ENCODE data around the gene DACT1.

Gene DACT1

GRCh38 chr14:58665773-58666500 lies 28.2 kb downstream of the DACT1 start:
- no peak for DNase-seq (ENCODE audit: low read depth in 1 of 2, low spot score in 1 of 2)

- no peak for DNase-seq (ENCODE audit: low read depth in 1 of 2, low spot score in 1 of 2)
These were observed 29.0 kb downstream of the DACT1 start for GRCh38 chr14:58666737-58667136.

- DNase-seq (ENCODE audit: low read depth in 1 of 2, low spot score in 1 of 2) = no peak
These were observed 30.1 kb downstream of the DACT1 start for GRCh38 chr14:58667900-58668299.

DNA sequence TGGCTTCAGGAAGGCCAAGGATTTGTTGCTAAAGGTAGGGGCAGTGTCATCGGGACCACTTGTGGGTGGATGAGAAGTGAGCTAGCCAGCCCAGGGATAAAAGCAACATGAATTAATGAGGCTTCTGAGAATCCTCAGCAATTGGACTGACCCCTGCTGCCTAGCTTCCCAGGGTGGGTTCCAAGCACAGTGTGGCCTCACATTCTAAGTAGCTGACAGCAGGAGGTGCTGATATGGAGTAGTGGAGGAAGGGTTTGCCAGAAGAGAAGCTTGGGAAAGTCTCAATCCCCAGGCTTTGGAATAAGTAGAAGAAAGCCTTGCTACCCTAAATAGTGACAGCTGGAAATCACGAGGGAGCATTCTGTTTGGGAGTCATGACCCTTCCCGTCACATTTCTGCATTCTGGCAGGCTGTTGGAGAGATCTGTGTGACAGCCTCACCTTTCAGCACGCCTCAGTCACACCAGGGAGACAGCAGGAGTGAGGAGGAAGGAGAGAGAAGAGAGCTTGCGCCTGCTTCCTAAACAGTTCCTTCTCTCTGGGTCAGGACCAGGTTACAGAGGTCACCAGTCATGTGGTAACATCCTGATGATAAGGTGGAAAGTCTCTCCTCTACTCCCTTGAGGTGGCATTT lies 31.2 kb downstream of the DACT1 start:
- no peak for DNase-seq (ENCODE audit: low read depth in 1 of 2, low spot score in 1 of 2)

GRCh38 chr14:58669556-58670200 lies 31.9 kb downstream of the DACT1 start:
- no peak for DNase-seq (ENCODE audit: low read depth in 1 of 2, low spot score in 1 of 2)

DNA sequence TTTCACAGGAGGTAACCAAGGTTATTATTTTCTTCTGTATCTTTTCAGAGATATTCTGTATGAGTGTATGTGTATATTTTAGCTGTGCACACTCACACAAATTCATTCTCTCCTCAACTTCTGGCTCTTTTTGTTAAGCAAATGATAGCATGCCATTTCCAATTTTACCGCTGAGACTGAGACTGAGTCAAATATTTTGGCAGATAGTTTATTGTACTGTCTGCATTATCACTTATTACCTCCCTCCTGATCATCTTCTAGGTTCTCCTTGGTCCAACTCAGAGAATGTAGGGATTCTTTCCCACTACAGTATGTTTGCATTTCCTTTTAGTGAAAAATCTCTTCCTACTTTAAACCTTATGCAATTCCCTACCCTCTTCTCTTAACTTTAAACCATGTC lies 33.3 kb downstream of the DACT1 start:
- DNase-seq (ENCODE audit: low read depth in 1 of 2, low spot score in 1 of 2) = no peak

- DNase-seq (ENCODE audit: low read depth in 1 of 2, low spot score in 1 of 2) = no peak
These were observed 33.7 kb downstream of the DACT1 start for GRCh38 chr14:58671436-58671835.

- no peak for DNase-seq (ENCODE audit: low read depth in 1 of 2, low spot score in 1 of 2)
These were observed 36.0 kb downstream of the DACT1 start for GRCh38 chr14:58673722-58674121.

DNA sequence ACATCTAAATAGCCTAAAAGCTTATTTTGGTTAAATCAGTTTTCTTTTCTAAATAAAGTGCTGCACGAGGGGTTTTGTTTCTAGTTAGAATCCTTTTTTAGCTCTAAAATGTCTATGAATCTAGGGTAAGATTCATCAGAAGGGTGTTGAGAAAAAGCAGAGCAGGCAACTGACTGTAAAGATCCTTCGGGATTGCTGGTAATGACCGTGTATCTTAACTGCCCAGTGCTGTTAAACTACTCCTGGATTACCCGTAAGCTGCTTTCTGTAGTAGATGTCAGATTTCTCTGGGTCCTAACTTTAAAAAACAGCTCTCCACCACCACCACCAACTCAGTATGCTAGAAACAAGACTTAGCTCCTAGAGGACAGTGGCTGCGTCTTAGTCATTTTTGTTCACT lies 39.2 kb downstream of the DACT1 start:
- DNase-seq (ENCODE audit: low read depth in 1 of 2, low spot score in 1 of 2) = no peak

GRCh38 chr14:58677517-58677916 lies 39.8 kb downstream of the DACT1 start:
- DNase-seq (ENCODE audit: low read depth in 1 of 2, low spot score in 1 of 2) = no peak

DNA sequence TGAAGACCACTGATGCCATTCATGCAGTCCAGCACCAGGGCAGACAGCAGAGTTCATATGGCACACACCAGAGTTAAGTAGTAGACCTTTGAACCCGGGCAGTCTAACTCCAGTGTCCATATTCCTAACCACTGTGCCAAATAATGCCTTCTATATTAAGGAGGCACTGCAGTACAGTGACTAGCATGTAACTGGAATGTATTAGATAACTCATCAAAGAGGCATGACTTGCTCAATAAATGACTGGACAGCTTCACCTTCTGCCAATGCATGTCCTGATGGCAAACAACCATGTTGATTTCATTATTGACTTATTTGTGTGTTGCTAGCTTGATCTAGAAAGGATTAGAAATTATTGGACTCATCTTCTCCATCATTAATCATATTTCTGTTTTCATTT lies 40.2 kb downstream of the DACT1 start:
- DNase-seq (ENCODE audit: low read depth in 1 of 2, low spot score in 1 of 2) = no peak

DNA sequence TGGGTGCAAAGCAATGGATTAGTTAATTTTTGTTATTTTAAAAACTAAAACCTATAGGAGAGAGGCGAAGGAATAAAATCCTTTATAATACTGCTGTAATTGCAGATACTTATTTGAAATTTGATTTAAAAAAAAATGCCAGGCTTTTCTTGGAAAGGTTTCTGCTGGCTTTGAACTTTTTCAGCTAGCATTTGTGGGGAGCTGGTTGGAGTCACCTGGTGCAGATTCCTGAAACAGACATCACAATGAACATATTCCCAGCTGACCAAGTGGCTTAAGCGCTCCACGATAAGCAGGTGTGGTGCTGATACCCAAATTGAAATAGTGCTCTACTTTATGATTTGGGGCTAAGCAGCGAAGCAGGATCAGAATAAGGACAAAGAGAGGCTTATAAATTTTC lies 42.9 kb downstream of the DACT1 start:
- DNase-seq (ENCODE audit: low read depth in 1 of 2, low spot score in 1 of 2) = no peak

DNA sequence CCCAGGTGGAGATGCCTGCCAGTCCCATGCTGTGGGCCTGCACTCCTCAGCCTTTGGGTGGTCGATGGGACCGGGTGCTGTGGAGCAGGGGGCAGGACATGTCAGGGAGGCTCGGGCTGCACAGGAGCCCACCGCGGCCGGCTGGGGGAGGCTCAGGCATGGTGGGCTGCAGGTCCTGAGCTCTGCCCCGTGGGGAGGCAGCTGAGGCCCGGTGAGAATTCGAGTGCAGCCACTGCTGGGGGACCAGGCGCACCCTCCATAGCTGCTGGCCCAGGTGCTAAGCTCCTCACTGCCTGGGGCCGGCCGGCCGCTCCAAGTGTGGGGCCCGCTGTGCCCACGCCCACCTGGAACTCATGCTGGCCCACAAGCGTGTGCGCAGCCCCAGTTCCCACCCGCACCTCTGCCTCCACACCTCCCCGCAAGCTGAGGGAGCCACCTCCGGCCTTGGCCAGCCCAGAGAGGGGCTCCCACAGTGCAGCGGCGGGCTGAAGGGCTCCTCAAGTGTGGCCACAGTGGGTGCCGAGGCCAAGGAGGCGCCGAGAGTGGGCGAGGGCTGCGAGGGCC lies 49.6 kb downstream of the DACT1 start:
- DNase-seq (ENCODE audit: low read depth in 1 of 2, low spot score in 1 of 2) = no peak

DNA sequence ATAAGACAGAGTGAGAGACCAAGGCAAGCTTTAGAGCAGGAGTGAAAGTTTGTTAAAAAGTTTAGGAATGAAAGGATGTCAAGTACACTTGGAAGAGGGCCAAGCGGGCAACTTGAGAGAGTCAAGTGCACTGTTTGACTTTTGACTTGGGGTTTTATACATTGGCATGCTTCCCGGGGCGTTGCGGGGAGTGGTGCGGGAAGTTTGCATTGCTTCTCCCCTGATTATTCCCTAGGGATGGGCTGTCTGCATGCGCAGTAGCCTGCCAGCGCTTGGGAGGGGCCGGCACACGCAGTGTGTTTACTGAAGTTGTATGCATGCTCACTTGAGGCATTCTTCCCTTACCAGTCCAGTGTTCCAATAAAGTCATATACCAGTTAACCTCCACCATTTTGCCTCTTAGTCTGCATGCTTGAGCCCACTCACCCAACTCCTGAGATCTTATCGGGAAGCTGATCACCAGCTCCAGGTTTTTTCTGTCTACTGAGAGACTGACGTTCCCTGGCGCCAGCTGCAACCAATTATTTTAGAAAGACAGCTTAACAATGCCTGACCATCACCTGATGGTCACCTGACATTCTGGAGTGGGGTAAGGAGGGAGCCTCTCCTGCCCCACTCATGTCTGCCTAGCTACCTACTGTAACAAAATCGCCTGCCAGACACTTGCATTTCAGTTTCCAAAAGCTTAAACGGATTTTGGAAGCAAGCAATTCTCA lies 53.2 kb downstream of the DACT1 start:
- DNase-seq (ENCODE audit: low read depth in 1 of 2, low spot score in 1 of 2) = no peak

GRCh38 chr14:58693048-58693447 lies 55.3 kb downstream of the DACT1 start:
- no peak for DNase-seq (ENCODE audit: low read depth in 1 of 2, low spot score in 1 of 2)

DNA sequence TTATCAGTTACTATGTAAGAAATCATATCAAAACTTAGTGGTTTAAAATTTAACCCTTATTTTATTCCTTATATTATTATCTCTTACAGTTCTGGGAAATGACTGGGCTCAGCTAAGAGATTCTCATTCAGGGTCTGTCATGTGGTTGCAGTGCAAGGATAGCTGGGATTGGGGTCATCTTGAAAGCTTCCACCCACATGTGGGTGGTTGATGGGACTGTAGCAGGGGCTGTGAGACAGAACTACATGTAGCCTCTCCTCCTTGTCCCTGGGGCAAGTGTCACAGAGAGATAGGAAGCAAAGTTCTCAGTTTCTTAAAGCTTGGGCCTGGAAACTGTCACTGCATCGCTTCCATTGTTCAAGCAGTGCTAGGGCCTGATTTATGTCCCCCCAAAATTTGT lies 57.8 kb downstream of the DACT1 start:
- no peak for DNase-seq (ENCODE audit: low read depth in 1 of 2, low spot score in 1 of 2)

DNA sequence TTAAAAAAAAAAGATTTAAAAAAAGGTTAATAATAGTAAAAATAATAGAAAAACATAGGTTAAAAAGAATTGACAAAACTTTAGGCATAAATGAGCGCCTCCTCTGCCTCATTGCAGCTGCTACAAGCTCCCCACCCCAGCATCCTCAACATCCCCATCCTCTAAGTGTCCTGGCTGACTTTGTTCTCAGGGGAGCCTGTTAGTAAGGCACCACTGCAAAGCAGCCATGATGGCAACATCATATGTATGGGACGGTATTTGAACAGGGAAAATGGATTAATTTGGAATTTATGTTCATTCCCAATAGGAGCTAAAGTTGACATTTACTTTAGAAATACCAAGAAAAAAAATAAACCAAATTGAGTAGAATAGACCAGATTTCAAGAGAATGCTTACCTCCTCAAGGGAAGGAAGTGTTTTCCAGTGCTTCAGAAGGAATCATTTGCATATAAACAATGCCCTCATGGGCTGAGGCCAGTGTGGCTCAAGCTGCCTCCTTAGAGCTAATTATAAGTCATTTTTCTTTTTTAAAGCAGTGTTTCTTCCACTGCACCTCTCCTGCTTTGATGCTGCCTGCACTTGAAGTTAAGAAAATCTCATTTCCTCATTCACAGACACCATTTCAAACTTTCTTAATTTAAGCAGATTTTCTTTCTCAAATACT lies 59.6 kb downstream of the DACT1 start:
- DNase-seq (ENCODE audit: low read depth in 1 of 2, low spot score in 1 of 2) = no peak

Measured in stimulated activated CD4-positive, alpha-beta T cell treated with anti-CD3 and anti-CD28 coated beads, Interleukin-15, amount 100 ng/mL, for 1 hour (primary cell).